Trophoblast cell (in vitro differentiated cells and primary cell): ENCODE measurements around the gene GTF3C1.

ENCODE experiments used
- DNase-seq, 2 donors: peaks; one replicate each; pipeline ENCODE4 v3.0.0-alpha.2; 2016
- H2AFZ ChIP-seq: 2 replicates; pipeline ENCODE4 v1.6.1; 2013; ENCODE audit warnings: low read length, moderate library complexity, mild to moderate bottlenecking; ENCODE audit not compliant: insufficient read depth, poor library complexity
- H2AK5ac ChIP-seq: 2 replicates; pipeline ENCODE4 v1.6.1; 2013; ENCODE audit warnings: mild to moderate bottlenecking, low read length
- H2BK120ac ChIP-seq: 2 replicates; pipeline ENCODE4 v1.6.1; 2013; ENCODE audit warnings: low read length, mild to moderate bottlenecking, moderate library complexity; ENCODE audit not compliant: insufficient read depth, poor library complexity
- H2BK12ac ChIP-seq: 2 replicates; pipeline ENCODE4 v1.6.1; 2013; ENCODE audit warnings: mild to moderate bottlenecking, low read length, moderate library complexity
- H2BK5ac ChIP-seq: 2 replicates; pipeline ENCODE4 v1.6.1; 2013; ENCODE audit warnings: low read length, low read depth, moderate library complexity, mild to moderate bottlenecking; ENCODE audit not compliant: poor library complexity
- H3K14ac ChIP-seq: 2 replicates; pipeline ENCODE4 v1.6.1; 2013; ENCODE audit warnings: mild to moderate bottlenecking, low read length
- H3K18ac ChIP-seq: 2 replicates; pipeline ENCODE4 v1.6.1; 2013; ENCODE audit warnings: mild to moderate bottlenecking, low read length
- H3K23ac ChIP-seq: 2 replicates; pipeline ENCODE4 v1.6.1; 2013; ENCODE audit warnings: low read length
- H3K27ac ChIP-seq: 2 replicates; pipeline ENCODE4 v1.5.1; 2013; ENCODE audit warnings: low read depth, mild to moderate bottlenecking, inconsistent platforms, low read length, moderate library complexity
- H3K27me3 ChIP-seq: 2 replicates; pipeline ENCODE4 v1.6.1; 2013; ENCODE audit warnings: inconsistent platforms, mild to moderate bottlenecking, low read length, moderate library complexity; ENCODE audit not compliant: insufficient read depth
- H3K36me3 ChIP-seq, 2 experiments: 1 replicate in 1 of 2; 2 replicates in 1 of 2; pipeline ENCODE4 v1.6.1; 2013; ENCODE audit warnings: low read length in 2 of 2, mild to moderate bottlenecking in 2 of 2, moderate library complexity in 1 of 2; ENCODE audit not compliant: insufficient read depth in 2 of 2, control insufficient read depth in 1 of 2
- H3K4ac ChIP-seq: 2 replicates; pipeline ENCODE4 v1.6.1; 2013; ENCODE audit warnings: low read depth, mild to moderate bottlenecking, low read length, moderate library complexity
- H3K4me1 ChIP-seq, 2 experiments: 1 replicate in 1 of 2; 2 replicates in 1 of 2; pipeline ENCODE4 v1.6.1; 2013; ENCODE audit warnings: low read length in 2 of 2, mild to moderate bottlenecking in 2 of 2, moderate library complexity in 1 of 2; ENCODE audit not compliant: insufficient read depth in 2 of 2, control insufficient read depth in 1 of 2
- H3K4me2 ChIP-seq: 2 replicates; pipeline ENCODE4 v1.6.1; 2013; ENCODE audit warnings: inconsistent platforms, mild to moderate bottlenecking, low read length, moderate library complexity
- H3K4me3 ChIP-seq: 2 replicates; pipeline ENCODE4 v1.5.1; 2013; ENCODE audit warnings: mild to moderate bottlenecking, low read depth, low read length, inconsistent platforms
- H3K79me1 ChIP-seq: one replicate; pipeline ENCODE4 v1.6.1; 2013; ENCODE audit warnings: low read length
- H3K79me2 ChIP-seq: 2 replicates; pipeline ENCODE4 v1.6.1; 2013; ENCODE audit warnings: low read length, mild to moderate bottlenecking; ENCODE audit not compliant: control insufficient read depth, insufficient read depth, poor library complexity
- H3K9ac ChIP-seq: 2 replicates; pipeline ENCODE4 v1.6.1; 2013; ENCODE audit warnings: mild to moderate bottlenecking, low read length
- H3K9me3 ChIP-seq: 2 replicates; pipeline ENCODE4 v1.6.1; 2013; ENCODE audit warnings: low read depth, mild to moderate bottlenecking, control low read depth, inconsistent platforms, low read length; ENCODE audit not compliant: insufficient read depth
- H4K12ac ChIP-seq: 2 replicates; pipeline ENCODE4 v1.6.1; 2013; ENCODE audit warnings: low read depth, mild to moderate bottlenecking, low read length, moderate library complexity
- H4K8ac ChIP-seq: 2 replicates; pipeline ENCODE4 v1.6.1; 2013; ENCODE audit warnings: low read depth, mild to moderate bottlenecking, low read length, moderate library complexity
- H4K91ac ChIP-seq: one replicate; pipeline ENCODE4 v1.6.1; 2013; ENCODE audit warnings: low read depth, mild to moderate bottlenecking, low read length, moderate library complexity
- WGBS: extraction: QIAGEN DNeasy Blood & Tissue Kit; methylation state at CpG from one replicate; pipeline ENCODE4 v1.1.7; 2013; ENCODE audit warnings: missing lambda C conversion rate; ENCODE audit not compliant: insufficient read length, insufficient coverage; ENCODE audit errors: extremely low coverage; 5-methylcytosine and 5-hydroxymethylcytosine counted together

GTF3C1 gene

GRCh38 chr16:27462846-27463682 is 86.6 kb downstream of the GTF3C1 start:
- Histone ChIP-seq H3K36me3 (peaks cover 66 to 79% of the 10 kb centered on the region in 2 experiments), H3K14ac (no peak overlapping the region), H3K9me3 (no peaks in the 10 kb centered on the region), H4K91ac (no peak overlapping the region), H2AFZ (no peak overlapping the region), H3K27ac (no peak overlapping the region), H4K12ac (no peak overlapping the region), H3K18ac (no peak overlapping the region), H3K4me2 (no peak overlapping the region), H4K8ac (no peak overlapping the region), H3K4ac (no peak overlapping the region), H3K23ac (no peak overlapping the region), H3K79me2 (no peaks in the 10 kb centered on the region), H3K9ac (no peak overlapping the region), H3K27me3 (no peaks in the 10 kb centered on the region), H2BK120ac (no peak overlapping the region), H3K4me3 (no peak overlapping the region), H2AK5ac (no peak overlapping the region), H3K4me1 (peaks cover 0 to 3% of the 10 kb centered on the region in 2 experiments), H2BK12ac (no peak overlapping the region), H2BK5ac (no peak overlapping the region), H3K79me1 (no peaks in the 10 kb centered on the region)
- WGBS: no CpG with 5 or more reads among the region's 24 CpGs
- no peak for DNase-seq

- Histone ChIP-seq H2AFZ (no peak overlapping the region), H4K12ac (no peak overlapping the region), H3K4me2 (no peak overlapping the region), H3K4me3 (no peak overlapping the region), H3K36me3 (peaks cover 62 to 72% of the 10 kb centered on the region in 2 experiments), H3K4ac (no peak overlapping the region), H4K8ac (no peak overlapping the region), H4K91ac (no peak overlapping the region), H3K23ac (no peak overlapping the region), H3K79me2 (no peaks in the 10 kb centered on the region), H2BK5ac (no peak overlapping the region), H3K9me3 (no peaks in the 10 kb centered on the region), H3K27ac (no peak overlapping the region), H3K27me3 (no peaks in the 10 kb centered on the region), H3K14ac (no peak overlapping the region), H3K79me1 (no peaks in the 10 kb centered on the region), H2BK120ac (no peak overlapping the region), H3K18ac (no peak overlapping the region), H2BK12ac (no peak overlapping the region), H2AK5ac (no peak overlapping the region), H3K4me1 (peaks cover 0 to 3% of the 10 kb centered on the region in 2 experiments), H3K9ac (no peak overlapping the region)
- no peak for DNase-seq
- WGBS: no CpG with 5 or more reads among the region's 18 CpGs
Observed at GRCh38 chr16:27462200-27462845, 87.4 kb downstream of the GTF3C1 start.

- Histone ChIP-seq H3K9me3 (no peaks in the 10 kb centered on the region), H2AK5ac (no peak overlapping the region), H3K36me3 (peaks cover 62 to 67% of the 10 kb centered on the region in 2 experiments), H3K23ac (no peak overlapping the region), H3K4ac (no peak overlapping the region), H4K12ac (peak overlapping the region; percentile 32), H2BK120ac (no peak overlapping the region), H3K18ac (no peak overlapping the region), H4K91ac (no peak overlapping the region), H3K14ac (no peak overlapping the region), H3K27me3 (no peaks in the 10 kb centered on the region), H2BK12ac (no peak overlapping the region), H3K4me3 (no peak overlapping the region), H2BK5ac (no peak overlapping the region), H3K4me1 (peaks cover 0 to 3% of the 10 kb centered on the region in 2 experiments), H3K27ac (no peak overlapping the region), H3K9ac (no peak overlapping the region), H3K4me2 (no peak overlapping the region), H3K79me1 (no peaks in the 10 kb centered on the region), H4K8ac (no peak overlapping the region), H3K79me2 (no peaks in the 10 kb centered on the region), H2AFZ (no peak overlapping the region)
- WGBS: no CpG with 5 or more reads among the region's 16 CpGs
- peak in 1 of 2 donors; percentile 9 for DNase-seq
Observed at GRCh38 chr16:27461483-27462171, 88.1 kb downstream of the GTF3C1 start.

GRCh38 chr16:27460663-27461482 is 88.8 kb downstream of the GTF3C1 start:
- peaks cover 0 to 3% of the 10 kb centered on the region in 2 experiments for H3K4me1 ChIP-seq
- H2AK5ac ChIP-seq: no peak overlapping the region
- H2BK12ac ChIP-seq: no peak overlapping the region
- no peak overlapping the region for H3K23ac ChIP-seq
- H3K4me3 ChIP-seq: no peak overlapping the region
- no peak overlapping the region for H4K91ac ChIP-seq
- H3K4me2 ChIP-seq: no peak overlapping the region
- no CpG with 5 or more reads among the region's 20 CpGs for WGBS
- H2BK120ac ChIP-seq: no peak overlapping the region
- H3K79me2 ChIP-seq: no peaks in the 10 kb centered on the region
- no peak overlapping the region for H2AFZ ChIP-seq
- no peak for DNase-seq
- peak overlapping the region; percentile 32 for H4K12ac ChIP-seq
- no peaks in the 10 kb centered on the region for H3K79me1 ChIP-seq
- H3K27ac ChIP-seq: no peak overlapping the region
- no peak overlapping the region for H3K14ac ChIP-seq
- H3K9ac ChIP-seq: no peak overlapping the region
- no peaks in the 10 kb centered on the region for H3K9me3 ChIP-seq
- H3K4ac ChIP-seq: no peak overlapping the region
- H4K8ac ChIP-seq: no peak overlapping the region
- H3K27me3 ChIP-seq: no peaks in the 10 kb centered on the region
- H3K18ac ChIP-seq: no peak overlapping the region
- H2BK5ac ChIP-seq: no peak overlapping the region
- H3K36me3 ChIP-seq: peaks cover 62% of the 10 kb centered on the region in 2 experiments
